Measurements from ENCODE around the gene XYLB.
A peak's percentile ranks its signal among the peaks of the same experiment; 100 is the strongest.

Gene XYLB

DNA sequence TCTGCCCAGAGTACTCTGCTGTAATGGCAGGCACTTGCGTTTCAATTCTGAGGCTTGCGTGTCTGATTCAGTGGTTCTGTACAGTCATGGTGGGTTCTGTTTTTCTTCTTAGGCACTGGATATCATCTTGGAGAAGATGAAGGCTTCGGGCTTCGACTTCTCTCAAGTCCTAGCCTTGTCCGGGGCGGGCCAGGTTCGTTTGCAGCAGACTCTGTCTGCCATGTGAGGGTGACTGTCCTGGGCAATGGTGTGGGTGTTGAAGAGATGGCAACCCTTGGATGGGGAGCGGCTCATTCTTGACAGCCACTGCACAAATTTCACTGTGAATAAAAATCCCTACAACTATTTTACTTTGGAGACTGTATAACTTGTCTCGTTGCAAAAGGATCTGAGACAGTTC, 16.2 kb downstream of the XYLB start:
- DNase-seq (ENCODE audit: low read depth in 4 of 4, low spot score in 1 of 4) = no peak

DNA sequence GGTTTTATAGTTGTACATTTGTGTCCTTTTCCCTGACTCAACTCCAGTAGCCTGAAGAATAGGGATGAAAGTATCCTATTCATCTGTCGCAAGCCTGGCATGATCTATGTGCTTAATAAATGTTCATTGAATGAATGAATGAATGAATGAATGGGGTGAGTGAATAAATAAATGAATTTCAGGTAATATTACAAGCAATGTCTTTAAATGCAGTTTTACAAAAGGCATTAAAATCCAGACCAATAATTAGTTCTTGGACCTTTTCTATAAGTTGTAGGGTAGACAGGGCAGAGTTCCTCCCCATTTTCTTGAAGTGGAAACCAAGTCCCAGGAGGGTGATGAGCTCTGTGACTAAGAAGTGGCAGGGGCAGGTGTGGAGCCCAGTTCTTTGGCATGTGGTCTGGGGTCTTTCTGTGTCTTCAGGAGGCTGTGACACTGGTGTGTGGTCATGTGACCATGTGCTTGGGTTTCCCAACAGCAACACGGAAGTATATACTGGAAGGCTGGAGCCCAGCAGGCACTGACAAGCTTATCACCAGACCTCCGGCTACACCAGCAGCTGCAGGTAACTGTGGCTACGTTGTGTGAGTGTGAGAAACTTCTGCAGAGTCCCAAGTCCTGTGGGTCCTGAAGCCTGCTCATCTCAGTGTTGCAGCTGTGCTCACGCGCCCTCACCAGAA, 18.3 kb downstream of the XYLB start:
- DNase-seq (ENCODE audit: low read depth in 4 of 4, low spot score in 1 of 4) = no peak

- DNase-seq (ENCODE audit: low read depth in 4 of 4, low spot score in 1 of 4) = no peak
These were observed 19.0 kb downstream of the XYLB start for GRCh38 chr3:38365469-38366062.

DNA sequence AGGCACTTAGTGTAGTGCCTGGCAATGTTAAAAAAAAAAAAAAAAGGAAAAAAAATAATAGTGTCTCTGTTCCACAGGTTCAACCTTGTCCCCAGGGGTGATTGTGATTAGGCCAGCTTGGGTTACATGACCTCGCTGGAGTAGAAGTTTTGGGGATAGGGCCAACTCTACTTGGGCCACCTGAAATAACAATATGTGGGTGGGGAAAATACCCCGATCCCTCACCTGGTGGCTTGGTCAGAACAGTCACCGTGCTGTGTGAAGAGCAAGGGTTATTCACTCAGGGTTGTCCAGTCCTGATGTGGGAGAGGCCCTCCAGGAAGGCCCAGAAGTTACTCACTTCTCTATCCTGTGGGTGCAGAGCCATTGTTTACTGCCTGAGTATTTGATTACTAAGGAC, 19.5 kb downstream of the XYLB start:
- no peak for DNase-seq (ENCODE audit: low read depth in 4 of 4, low spot score in 1 of 4)

DNA sequence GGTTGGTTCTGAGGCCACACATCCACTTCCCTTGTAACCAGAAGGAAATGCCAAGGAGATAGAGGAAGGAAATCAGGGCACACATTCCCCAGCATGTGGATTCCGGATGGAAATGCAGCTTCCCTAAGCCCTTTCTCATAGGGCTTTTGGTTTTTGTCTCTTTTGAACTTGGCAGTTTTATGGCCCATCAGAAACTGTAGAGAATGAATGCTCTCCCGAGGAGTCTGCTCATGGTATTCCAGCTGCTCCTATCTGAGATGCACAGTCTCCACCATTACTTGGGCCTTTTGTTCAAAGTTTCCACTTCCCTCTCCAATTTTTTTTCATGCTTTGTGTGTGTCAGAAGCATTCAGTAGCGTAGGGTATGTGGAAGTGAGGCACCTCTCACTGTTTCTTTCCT, 21.2 kb downstream of the XYLB start:
- DNase-seq (ENCODE audit: low read depth in 4 of 4, low spot score in 1 of 4) = no peak

DNA sequence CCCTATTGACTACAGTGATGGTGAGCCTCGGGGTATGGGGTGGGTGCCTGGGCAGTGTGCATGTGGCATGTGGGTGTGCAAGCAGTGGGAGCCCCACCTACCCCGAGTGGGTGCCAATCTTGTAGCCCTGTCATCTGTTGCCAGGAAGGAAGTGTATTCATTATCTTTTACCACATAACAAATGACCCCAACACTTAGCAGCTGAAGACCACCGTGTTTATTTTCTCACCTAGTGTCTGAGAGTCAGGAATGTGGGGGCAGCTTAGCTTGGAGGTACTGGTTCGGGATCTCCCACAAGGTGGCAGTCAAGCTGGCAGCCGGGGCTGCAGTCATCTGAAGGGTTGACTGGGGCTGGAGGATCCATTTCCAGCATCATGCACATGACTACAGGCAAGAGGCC, 21.7 kb downstream of the XYLB start:
- no peak for DNase-seq (ENCODE audit: low read depth in 4 of 4, low spot score in 1 of 4)

GRCh38 chr3:38369186-38369585, 22.6 kb downstream of the XYLB start:
- DNase-seq (ENCODE audit: low read depth in 4 of 4, low spot score in 1 of 4) = no peak

- no peak for DNase-seq (ENCODE audit: low read depth in 4 of 4, low spot score in 1 of 4)
These were observed 23.6 kb downstream of the XYLB start for GRCh38 chr3:38370149-38370548.

DNA sequence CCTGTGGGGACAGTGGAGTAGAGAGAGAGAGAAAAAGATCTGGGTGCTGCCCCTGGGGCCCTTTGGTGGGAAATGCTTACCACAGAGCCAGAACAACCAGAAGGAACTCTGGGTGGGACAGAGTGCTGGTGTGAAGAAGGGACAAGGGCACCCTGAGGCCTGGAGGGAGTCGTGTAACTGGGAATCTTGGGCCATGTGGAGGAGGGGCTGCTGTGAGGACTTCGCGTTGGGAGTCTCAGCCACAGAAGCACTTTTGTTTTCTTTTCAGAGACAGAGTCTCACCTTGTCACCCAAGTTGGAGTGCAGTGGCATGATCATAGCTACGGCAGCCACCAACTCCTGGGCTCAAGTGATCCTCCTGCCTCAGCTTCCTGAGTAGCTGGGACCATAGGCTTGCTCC, 24.3 kb downstream of the XYLB start:
- DNase-seq (ENCODE audit: low read depth in 4 of 4, low spot score in 1 of 4) = no peak

DNA sequence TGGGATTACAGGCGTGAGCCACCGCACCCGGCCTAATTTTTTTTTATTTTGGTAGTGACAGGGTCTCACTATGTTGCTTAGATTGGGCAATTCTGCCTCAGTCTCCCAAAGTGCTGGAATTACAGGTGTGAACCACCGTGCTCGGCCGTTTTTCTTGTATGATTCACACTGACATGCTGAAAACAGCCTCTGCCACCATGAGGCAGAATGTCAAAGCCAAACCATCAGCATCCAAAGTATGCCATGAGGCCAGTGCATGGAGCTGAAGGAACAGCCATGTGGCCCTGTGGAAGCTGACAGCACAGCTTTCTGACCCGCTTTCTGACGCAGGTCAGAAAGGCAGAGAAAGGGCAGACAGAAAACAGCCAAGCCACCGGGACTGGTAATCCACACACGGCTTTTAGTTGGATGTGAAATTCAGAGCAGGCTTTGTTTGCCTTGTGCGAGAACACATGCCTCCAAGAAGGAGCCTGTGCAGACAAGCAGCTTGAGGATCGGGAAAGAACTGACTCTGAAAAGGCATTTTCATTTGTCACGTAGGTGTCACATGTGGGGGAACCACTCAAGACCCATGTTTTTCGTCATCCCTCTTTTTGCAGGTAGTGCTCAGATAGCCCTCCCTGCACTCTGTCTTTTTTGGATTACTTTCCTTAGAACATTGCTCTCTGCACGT, 25.1 kb downstream of the XYLB start:
- no peak for DNase-seq (ENCODE audit: low read depth in 4 of 4, low spot score in 1 of 4)

- no peak for DNase-seq (ENCODE audit: low read depth in 4 of 4, low spot score in 1 of 4)
These were observed 25.6 kb downstream of the XYLB start for GRCh38 chr3:38372214-38372601.

DNA sequence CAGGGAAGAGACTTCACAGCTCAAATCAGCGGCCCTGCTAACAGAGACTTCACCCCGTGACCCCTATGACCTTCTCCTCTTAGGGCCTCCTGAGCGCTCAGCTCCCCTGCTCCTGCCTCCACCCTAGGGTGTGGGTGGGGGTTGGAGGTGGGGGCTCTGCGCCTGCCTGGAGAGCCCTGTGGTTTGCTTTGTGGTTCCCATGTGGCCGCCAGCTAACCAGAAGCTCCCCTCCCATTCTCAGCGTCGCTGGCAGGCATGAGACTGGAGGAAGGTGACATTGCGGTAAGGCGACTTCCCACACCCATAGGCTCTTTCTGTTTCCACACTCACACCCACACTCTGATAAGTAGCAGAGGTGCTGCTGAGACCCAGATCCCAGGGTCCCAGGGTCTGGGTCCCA, 27.6 kb downstream of the XYLB start:
- peak in 2 of 4 experiments; percentile 2 to 37 for DNase-seq (ENCODE audit: low read depth in 4 of 4, low spot score in 1 of 4)

DNA sequence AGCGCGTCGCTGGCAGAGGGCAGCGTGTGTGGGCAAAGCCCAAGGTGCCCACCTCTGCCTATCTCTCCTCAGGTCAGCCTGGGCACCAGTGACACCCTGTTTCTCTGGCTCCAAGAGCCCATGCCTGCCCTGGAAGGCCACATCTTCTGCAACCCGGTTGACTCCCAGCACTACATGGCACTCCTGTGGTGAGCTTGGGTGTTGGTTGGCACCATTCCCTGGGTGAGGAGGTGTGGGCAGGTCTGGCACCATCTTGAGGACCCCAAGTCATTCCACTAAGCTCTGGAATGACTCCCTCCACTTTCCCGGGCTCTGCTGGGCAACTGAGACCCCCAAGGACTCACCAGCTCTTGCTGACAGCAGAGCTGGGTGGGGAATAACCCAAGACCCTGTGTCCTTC, 28.5 kb downstream of the XYLB start:
- no peak for DNase-seq (ENCODE audit: low read depth in 4 of 4, low spot score in 1 of 4)

- DNase-seq (ENCODE audit: low read depth in 4 of 4, low spot score in 1 of 4) = no peak
These were observed 29.0 kb downstream of the XYLB start for GRCh38 chr3:38375488-38376097.

DNA sequence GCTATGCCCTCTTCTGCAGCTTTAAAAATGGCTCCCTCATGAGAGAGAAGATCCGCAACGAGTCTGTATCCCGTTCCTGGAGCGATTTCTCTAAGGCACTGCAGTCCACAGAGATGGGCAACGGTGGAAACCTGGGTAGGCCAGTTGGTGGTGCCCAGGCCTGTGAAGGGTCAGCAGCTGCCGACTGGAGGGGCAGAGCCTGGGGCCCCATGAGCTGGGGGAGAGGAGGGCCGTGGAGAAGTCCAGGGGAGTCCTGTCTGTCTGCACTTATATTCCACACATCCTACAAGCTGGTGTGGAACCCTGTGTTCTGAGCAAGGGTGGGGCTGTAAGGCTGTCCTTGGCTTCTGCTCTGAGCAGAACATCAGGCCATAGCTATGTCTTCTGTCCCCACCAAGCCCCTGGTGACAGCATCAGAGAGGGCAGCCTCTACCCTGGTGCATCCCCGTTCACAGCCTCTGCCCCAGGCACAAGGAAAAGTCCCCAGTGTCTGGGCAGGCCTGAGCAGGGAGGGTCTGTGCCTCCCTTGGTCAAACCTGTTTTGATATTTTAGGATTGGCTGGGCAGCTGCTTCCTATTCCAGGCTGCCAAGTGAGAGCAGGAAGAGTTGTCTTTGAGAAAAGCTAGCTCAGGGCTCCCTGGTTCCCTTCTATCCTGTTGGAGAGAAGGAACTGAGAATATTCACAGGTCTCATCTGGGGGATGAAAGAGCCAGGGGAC, 29.7 kb downstream of the XYLB start:
- DNase-seq (ENCODE audit: low read depth in 4 of 4, low spot score in 1 of 4) = no peak

DNA sequence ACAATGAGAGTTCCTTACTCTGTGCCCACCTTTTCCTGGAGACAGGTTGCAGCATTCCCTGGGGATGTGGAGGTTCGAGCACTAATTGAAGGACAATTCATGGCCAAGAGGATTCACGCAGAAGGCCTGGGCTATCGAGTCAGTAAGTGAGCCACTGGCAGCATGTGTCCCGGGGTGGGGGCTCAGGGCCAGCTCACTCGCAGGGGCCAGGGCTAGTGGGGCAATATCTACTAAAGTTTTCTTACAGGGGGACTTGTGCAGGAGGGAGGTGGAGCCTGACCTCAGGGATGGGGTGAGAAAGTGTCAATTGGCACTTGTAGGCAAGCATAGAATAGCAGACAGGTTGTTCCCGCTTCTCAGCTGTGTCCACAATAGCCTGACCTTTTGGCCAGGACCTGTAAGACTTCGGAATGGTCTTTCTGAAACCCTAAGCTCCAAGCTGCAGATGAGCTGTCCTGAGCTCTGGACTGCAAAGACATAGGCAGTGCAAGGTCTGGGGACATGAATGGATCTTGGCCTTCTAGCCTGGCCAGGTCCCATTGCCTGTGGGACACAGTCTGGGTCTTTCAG, 32.7 kb downstream of the XYLB start:
- no peak for DNase-seq (ENCODE audit: low read depth in 4 of 4, low spot score in 1 of 4)

DNA sequence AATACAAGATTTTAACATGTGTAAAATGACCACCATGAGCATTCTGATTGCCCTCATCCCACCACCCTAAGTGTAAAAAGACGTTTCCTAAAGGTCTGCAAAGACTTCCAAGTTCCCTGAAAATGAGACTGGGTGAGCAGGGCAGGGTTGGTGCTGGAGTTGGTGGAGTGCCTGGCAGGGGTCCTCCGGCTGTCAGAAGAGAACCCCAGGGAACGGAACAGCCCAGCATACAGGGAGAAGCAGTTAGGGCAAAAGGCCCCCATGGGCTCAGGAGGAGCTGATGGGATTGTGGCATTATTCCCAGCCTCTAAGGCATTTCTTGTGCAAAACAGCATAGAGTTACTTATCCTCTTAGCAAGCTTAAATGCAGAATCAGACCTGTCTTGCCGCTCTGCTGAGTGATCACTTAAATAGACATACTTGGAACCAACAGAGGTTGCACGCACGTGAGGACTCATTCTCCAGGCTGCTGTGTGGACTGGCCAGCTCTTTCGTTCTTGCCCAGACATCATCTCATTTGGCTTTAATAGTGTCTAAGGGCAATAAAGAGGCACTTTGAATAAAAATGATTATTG, 36.0 kb downstream of the XYLB start:
- DNase-seq (ENCODE audit: low read depth in 4 of 4, low spot score in 1 of 4) = no peak

GRCh38 chr3:38383156-38383875, 36.7 kb downstream of the XYLB start:
- DNase-seq (ENCODE audit: low read depth in 4 of 4, low spot score in 1 of 4) = no peak

DNA sequence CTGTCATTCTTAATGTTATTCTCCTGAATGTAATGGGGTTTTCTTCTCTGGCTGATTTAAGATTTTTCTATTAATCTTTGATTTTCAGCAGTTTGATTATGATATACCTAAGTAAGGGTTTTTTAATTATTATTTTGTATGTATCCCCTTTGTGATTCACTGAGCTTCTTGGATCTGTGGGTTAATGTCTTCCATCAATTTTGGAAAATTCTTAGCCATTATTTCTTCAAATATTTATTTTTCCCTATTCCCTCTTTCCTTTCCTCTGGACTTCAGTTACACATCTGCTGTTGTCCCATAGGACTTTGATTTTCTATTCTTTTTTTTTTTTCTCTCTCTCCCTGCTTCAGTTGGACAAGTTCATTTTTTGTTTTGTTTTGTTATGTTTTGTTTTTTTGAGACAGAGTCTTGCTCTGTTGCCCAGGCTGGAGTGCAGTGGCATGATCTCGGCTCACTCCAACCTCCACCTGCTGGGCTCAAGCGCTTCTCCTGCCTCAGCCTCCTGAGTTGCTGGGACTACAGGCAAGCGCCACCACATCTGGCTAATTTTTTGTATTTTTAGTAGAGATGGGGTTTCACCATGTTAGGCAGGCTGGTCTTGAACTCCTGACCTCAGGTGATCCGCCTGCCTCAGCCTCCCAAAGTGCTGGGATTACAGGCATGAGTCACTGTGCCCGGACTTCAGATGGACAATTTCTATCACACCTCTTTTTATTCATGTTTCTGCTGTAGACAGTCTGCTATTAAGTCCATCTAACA, 40.6 kb downstream of the XYLB start:
- no peak for DNase-seq (ENCODE audit: low read depth in 4 of 4, low spot score in 1 of 4)

DNA sequence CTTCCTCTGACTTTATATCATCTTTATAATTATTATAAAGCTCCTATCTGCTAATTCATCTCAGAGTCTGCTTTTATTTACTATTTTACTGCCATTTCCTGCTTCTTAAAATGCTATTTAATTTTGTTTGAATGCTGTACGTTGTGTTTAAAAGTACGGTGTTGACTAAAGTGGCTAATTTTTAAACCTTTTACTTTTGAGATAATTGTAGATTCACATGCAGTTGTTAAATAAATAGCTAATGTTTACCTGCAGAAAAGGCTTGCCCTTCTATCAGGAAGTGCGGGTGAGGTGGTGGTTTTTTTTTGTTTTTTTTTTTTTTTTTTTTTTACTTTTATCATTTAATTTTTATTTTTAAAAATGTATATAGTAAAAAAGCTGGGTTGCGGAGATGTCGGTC, 41.3 kb downstream of the XYLB start:
- no peak for DNase-seq (ENCODE audit: low read depth in 4 of 4, low spot score in 1 of 4)

All from stimulated activated CD4-positive, alpha-beta T cell treated with anti-CD3 and anti-CD28 coated beads, Interleukin-1b, Interleukin-23, amount 100 ng/mL, for 24 hours (primary cell).